GM12864 (cell line): ENCODE data around the gene PARP2.

Experiments used
- DNase-seq: peaks from one replicate; pipeline ENCODE4 v3.0.0-alpha.2; 2011; ENCODE audit warnings: low read depth
- H3K4me3 ChIP-seq: 2 replicates; pipeline ENCODE4 v1.5.1; 2011; ENCODE audit warnings: mild to moderate bottlenecking, low read depth, low read length, control low read depth
- TF ChIP-seq, protein P1 (sequence below): IDR thresholded peaks from 2 replicates; pipeline ENCODE4 v1.5.1; 2011; ENCODE audit warnings: low read depth, mild to moderate bottlenecking, moderate library complexity, low read length, control low read depth, inconsistent platforms; ENCODE audit errors: missing control alignments

PARP2 gene

DNA sequence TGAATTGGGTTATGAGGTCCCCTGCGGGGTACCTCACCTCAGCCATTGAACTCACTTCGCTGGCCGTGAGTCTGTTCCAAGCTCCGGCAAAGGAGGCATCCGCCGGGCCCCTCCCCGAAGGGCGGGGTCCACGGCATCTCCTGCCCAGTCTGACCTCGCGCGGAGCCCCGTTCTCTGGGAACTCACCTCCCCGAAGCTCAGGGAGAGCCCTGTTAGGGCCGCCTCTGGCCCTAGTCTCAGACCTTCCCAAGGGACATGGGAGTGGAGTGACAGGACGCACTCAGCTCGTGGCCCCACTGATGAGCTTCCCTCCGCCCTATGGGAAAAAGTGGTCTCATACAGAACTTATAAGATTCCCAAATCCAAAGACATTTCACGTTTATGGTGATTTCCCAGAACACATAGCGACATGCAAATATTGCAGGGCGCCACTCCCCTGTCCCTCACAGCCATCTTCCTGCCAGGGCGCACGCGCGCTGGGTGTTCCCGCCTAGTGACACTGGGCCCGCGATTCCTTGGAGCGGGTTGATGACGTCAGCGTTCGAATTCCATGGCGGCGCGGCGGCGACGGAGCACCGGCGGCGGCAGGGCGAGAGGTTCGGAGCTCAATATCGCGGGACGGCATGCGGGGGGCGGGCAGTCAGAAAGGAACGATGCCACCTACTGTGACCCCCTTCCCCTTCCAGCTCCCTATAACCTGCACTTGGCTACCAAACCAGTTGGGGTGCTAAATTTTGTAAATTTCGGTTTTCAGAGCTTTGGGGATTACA lies at the start of gene PARP2:
Gene PARP2, plus strand, starts transcription at position 544 of the 770 bp plus-strand sequence. Its CDS starts 7 bp downstream, at position 551.
- TF ChIP-seq, protein P1, sequence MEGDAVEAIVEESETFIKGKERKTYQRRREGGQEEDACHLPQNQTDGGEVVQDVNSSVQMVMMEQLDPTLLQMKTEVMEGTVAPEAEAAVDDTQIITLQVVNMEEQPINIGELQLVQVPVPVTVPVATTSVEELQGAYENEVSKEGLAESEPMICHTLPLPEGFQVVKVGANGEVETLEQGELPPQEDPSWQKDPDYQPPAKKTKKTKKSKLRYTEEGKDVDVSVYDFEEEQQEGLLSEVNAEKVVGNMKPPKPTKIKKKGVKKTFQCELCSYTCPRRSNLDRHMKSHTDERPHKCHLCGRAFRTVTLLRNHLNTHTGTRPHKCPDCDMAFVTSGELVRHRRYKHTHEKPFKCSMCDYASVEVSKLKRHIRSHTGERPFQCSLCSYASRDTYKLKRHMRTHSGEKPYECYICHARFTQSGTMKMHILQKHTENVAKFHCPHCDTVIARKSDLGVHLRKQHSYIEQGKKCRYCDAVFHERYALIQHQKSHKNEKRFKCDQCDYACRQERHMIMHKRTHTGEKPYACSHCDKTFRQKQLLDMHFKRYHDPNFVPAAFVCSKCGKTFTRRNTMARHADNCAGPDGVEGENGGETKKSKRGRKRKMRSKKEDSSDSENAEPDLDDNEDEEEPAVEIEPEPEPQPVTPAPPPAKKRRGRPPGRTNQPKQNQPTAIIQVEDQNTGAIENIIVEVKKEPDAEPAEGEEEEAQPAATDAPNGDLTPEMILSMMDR: peak; percentile 14

DNA sequence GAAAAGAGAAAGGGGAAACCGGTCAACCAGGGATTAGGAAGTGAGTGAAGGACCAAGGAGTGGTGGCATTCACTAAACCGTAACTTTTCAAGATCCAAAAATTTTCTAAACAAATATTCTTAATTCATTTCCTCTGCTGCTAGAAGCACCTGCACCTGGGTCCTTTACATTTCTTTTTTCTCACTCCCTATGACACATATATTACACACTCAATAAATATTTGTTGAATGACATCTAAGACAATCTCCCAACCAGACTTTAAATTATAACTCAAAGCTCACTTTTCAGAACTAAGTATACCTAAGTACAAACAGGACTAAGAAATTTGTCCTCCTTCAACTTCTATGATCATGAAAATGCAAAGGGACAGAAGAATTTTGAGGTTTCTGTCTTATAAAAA lies 48.8 kb upstream of the PARP2 start:
- TF ChIP-seq, protein P1: no peak
- no peak overlapping the region for H3K4me3 ChIP-seq
- no peak for DNase-seq

More for the DNA sequence above, at the start of gene PARP2:
- peak within 1 kb of the TSS; percentile 81 for H3K4me3 ChIP-seq
- DNase-seq: peak; percentile 95

DNA sequence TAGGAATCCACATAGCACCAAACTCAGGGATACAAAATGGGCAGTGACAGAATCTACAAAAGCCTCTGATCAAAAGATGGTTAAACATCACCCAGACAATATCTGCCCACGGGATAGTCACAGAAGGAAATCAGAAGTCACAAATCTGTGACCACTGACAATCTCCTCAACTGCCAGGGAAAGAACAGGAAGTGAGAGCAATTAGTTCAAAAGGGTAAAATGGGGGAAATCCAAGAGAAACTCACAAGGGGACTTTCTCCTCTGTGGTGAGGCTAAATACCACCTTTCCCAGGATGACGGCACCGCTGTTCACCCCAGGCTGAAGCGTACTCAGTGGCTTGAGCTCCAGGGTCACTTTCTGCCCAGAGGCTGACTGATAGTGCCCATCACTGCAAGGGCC lies 48.4 kb upstream of the PARP2 start:
- peak; percentile 39 for DNase-seq
- no peak overlapping the region for H3K4me3 ChIP-seq
- TF ChIP-seq, protein P1: no peak

DNA sequence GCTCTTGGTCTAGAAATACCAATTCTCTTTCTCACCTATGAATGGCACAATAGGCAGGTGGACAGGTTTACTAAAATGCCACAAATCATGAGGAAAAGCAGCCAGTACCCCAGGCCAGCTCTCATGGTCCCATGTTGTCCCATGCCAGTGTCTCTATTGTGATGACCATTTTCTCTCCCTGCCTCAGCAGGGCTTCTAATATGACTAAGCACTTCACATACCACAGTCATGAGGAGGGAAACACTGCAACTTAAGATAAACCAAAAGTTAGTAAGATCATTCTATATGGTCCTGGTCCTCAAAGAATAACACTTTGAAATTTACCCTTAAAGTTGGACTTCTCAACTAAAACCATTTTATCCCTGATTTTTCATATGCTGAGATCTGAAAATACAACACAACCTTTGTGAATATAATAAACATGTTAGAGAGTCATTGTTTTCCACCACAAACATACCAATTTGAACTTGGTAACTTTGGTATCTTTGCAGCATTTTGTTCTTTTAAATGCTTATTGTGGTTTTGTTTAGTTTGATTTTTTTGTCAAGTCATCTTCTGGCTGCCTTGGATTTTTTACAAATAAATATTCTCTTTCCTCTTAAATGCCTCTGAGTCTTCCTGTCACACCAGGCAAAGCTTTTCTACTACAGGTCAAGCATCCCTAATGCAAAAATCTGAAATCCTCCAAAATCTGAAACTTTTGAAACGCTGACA lies 41.2 kb upstream of the PARP2 start:
- TF ChIP-seq, protein P1: no peak
- no peak overlapping the region for H3K4me3 ChIP-seq
- no peak for DNase-seq

GRCh38 chr14:20305265-20306078 lies 38.0 kb upstream of the PARP2 start, which contains the start of gene TTC5:
TTC5 (minus strand) TSS chr14:20305951; CDS start chr14:20305937, 14 bp downstream.
- DNase-seq: peak; percentile 73
- peak within 1 kb of the TSS; percentile 96 for H3K4me3 ChIP-seq
- TF ChIP-seq, protein P1: peak; percentile 92

- DNase-seq: no peak
- H3K4me3 ChIP-seq: peak overlapping the region; percentile 96; the same call in 1 of the 2 replicates
- TF ChIP-seq, protein P1: no peak
Measured at GRCh38 chr14:20306079-20306423, 37.4 kb upstream of the PARP2 start.
